ENCODE data around the gene PTPN1. TPM values are rescaled to one million over a fixed set of nuclear protein-coding genes. Genes with fewer than 3 reads are reported as not detected.

The PTPN1 gene
- 32.8 to 37.6 TPM (median 33.7 TPM) in 5 replicates for total RNA-seq (2022; extraction: Qiagen RNA extraction; ENCODE audit: low read depth)

GRCh38 chr20:50509923-50510705, at the start of gene PTPN1:
Gene PTPN1 (plus strand): TSS chr20:50510383. CDS start chr20:50510528, 145 bp downstream.

Other genes starting within 250 kb of the PTPN1 start
- gene RIPOR3, start 181.2 kb downstream of the PTPN1 start, total RNA-seq (2022; extraction: Qiagen RNA extraction; ENCODE audit: low read depth) = 0.06 to 0.09 TPM in 2 of 5 replicates, not detected in the others
- 2.2 to 4.3 TPM (median 3.0 TPM) in 5 replicates for gene PARD6B, start 221.2 kb downstream of the PTPN1 start, total RNA-seq (2022; extraction: Qiagen RNA extraction; ENCODE audit: low read depth)

Data from A549 treated with CpdA at 1 μM for 4 hours (cell line).